Ovary (tissue), 3 donors: ENCODE data around the gene PCF11.

ENCODE experiments used
- CTCF ChIP-seq, 3 donors: fragments of 450-650 bp in 2 of 3; fragments of 200-600 bp in 1 of 3; IDR thresholded peaks; one replicate each; pipeline versions ENCODE4 v1.5.1 to v1.8.0; 2016 to 2022; ENCODE audit warnings: antibody characterized with exemption in 3 of 3, mild to moderate bottlenecking in 1 of 3
- EP300 ChIP-seq: sonication (generic); formaldehyde crosslinking; IDR thresholded peaks from one replicate; pipeline ENCODE4 v1.6.1; 2017; ENCODE audit warnings: antibody characterized with exemption
- POLR2A ChIP-seq: fragments of 450-650 bp; IDR thresholded peaks from one replicate; pipeline ENCODE4 v1.6.1; 2017; ENCODE audit warnings: antibody characterized with exemption, mild to moderate bottlenecking, moderate library complexity
- donor health status: DM: no; HTN: no; CAD: no.

GRCh38 chr11:83187465-83187864 lies 30.5 kb downstream of the PCF11 start:
- TF ChIP-seq POLR2A (no peak), CTCF (IDR thresholded peaks at IDR 0.05) (no peak), EP300 (no peak)
